ENCODE measurements around the gene JMJD1C. TPM values are rescaled to one million over a fixed set of nuclear protein-coding genes. Genes with fewer than 3 reads are reported as not detected.
"Not testable (repeated sequence)": the region's sequence is repeated elsewhere in the genome, so short reads cannot be mapped to it uniquely, and the experiment has no call there.

JMJD1C gene
- polyA plus RNA-seq, 3 donors: 88.6 to 121 (median 109) TPM

DNA sequence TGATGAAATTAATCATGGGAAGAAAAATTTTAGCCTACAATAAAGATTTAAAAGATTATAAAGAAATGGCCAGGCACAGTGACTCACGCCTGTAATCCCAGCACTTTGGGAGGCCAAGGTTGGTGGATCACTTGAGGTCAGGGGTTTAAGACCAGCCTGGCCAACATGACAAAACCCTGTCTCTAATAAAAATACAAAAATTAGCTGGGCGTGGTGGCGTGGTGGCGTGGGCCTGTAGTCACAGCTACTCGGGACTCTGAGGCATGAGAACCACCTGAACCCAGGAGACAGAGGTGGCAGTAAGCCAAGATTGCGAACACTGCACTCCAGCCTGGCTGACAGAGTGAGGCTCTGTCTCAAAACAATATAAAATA lies 26.5 kb upstream of the JMJD1C start:
- DNase-seq (ENCODE audit: extremely low read depth in 1 of 11, low read depth in 9 of 11, low spot score in 4 of 11): not testable (repeated sequence)

DNA sequence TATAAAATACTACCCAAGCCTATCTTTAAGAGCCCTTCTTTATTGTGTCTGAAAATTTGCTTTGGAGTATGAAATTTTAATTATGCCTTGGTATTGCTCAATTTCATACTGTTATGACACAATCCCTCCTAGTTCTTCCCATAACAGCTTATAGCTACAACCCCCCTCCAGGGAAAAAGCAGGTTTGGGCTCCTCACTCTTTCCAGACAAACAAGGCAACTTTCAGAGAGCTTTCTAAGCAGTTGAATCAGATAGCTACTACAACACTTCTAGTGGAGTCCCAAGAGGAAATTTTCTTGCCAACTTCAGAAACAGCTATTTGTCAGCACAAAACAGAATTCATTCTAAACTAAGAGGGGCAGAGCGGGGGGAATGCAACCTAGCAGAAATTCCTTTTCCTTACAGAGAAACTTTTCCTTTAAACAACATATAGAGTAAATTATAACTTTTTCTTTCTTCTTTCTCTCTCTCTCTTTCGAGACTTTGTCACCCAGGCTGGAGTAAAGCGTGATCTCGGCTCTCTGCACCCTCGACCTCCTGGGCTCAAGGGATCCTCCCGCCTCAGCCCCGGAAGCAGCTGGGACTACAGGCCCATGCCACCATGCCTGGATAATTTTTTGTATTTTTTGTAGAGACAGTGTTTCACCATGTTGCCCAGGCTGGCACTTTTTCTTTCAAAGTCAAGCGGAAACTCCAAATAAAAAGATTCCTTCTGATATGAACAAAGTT lies 26.0 kb upstream of the JMJD1C start:
- DNase-seq (ENCODE audit: extremely low read depth in 1 of 11, low read depth in 9 of 11, low spot score in 4 of 11): peak in 6 of 11 donors; percentile 12 to 41 (median 23)

DNA sequence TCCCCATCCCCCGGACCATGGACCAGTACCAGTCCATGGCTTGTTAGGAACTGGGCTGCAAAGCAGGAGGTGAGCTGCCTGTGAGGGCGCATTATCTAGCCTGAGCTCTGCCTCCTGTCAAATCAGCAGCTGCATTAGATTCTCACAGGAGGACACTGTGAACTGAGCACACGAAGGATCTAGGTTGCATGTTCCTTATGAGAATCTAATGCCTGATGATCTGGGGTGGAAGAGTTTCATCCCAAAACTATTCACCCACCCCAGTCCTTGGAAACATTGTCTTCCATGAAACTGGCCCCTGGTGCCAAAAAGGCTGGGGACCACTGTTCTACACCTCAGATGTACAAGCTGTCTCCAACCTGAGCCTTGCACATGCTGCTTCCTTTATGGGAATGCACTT lies 24.1 kb upstream of the JMJD1C start:
- DNase-seq (ENCODE audit: extremely low read depth in 1 of 11, low read depth in 9 of 11, low spot score in 4 of 11): no peak

DNA sequence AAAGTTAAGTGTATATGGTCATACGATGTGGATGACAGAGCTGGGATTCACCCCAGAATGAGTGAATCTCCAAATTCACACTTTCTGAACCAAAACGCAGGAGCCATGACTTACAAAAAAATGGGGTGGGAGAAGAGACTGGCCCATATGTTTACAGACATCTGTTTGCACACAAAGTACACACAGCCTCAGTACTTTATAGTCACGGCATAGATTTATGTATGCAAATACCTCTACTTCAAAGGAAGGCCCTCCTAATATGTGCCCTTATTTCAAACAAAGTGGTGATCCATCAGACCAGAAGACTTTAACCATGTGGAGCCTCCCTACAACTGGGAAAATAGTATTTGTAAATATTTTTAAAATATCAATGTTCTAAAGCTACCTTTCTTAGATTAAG lies 22.2 kb upstream of the JMJD1C start:
- no peak for DNase-seq (ENCODE audit: extremely low read depth in 1 of 11, low read depth in 9 of 11, low spot score in 4 of 11)

DNA sequence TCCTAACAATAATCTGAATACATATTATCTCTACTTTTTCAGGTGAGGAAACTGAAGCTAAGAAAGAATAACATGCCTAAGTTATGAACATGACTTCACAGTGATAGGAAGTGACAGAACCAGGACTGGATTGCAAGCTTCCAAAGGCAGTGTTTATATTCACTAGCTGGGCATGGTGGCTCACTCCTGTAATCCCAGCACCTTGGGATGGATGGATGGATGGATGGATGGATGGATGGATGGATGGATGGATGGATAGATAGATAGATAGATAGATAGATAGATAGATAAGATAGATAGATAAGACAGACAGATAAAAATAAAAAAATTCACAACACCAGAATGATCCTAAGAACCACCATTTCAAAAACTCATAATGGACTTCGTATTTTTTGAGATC lies 18.2 kb upstream of the JMJD1C start:
- no peak for DNase-seq (ENCODE audit: extremely low read depth in 1 of 11, low read depth in 9 of 11, low spot score in 4 of 11)

DNA sequence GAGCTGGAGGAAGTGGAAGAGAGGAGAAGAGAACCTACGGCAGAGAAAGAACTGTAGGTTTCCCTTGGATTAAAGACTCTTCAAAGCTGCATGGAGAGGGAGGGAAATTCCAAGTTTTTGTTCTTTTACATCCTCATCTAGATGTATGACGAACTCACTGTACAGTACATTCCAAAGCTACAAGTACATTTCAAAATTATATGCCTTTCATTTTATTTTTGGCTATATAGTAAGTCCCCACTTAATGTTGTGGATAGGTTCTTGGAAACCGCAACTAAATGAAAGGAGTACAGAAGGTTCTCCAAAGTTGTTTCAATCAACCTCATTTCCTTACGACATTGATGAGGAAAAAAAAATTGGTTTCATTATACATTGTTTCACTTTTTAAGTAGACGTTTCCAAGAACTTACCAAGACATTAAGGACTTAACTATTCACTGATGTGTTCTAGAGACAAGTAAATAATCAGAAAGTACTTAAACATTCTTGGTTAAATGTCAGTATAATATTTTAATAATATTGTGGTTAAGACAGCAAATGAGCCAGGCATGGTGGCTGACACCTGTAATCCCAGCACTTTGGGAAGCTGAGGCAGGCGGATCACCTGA lies 16.1 kb upstream of the JMJD1C start:
- DNase-seq (ENCODE audit: extremely low read depth in 1 of 11, low read depth in 9 of 11, low spot score in 4 of 11): no peak

DNA sequence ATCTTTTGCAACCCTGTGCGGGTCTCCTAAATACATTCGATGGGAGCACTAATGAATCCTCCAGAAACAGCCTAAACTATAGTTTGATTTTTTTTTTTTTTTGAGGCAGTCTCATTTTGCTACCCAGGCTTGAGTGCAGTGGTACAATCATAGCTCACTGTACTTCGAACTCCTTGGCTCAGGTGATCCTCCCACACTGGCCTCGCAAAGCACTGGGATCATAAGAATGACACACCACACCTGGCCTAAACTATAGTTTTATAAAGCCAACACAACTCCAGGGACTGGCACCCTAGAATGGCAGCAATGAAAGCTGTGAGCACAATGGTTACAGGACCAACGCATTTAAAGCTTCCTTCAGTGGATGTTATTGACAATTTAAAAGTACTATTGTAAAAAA lies 14.5 kb upstream of the JMJD1C start:
- no peak for DNase-seq (ENCODE audit: extremely low read depth in 1 of 11, low read depth in 9 of 11, low spot score in 4 of 11)

DNA sequence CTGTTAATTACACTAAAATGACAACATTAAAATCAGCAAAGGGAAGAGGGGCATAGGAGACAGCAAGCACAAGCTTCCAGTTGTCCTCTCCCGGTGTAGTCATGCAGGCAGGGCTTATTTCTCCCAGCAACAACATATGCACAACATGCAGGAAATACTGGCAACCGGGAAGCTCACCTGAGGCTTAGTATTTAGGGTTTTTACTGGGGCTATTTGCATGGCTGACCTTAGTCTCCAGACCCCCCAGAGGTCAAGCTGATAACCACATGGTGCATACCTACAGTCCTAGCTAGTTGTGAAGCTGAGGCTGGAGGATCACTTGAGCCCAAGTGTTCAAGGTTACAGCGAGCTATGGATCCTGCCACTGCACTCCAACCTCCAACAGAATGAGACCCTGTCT lies 12.8 kb upstream of the JMJD1C start:
- DNase-seq (ENCODE audit: extremely low read depth in 1 of 11, low read depth in 9 of 11, low spot score in 4 of 11): no peak

DNA sequence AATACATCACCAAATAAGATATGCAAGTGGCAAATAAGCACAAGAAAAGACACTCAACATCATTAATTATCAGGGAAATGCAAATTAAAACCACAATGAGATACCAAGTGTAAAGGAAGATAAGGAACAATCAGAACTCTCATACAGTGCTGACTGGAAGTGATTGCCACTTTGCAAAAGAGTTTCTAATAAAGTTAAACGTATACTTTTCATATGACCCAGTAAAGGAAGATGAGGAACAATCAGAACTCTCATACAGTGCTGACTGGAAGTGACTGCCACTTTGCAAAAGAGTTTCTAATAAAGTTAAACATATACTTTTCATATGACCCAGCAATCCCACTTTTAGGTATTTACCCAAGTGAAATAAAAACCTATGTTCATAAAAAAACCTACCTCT lies 12.2 kb upstream of the JMJD1C start:
- DNase-seq (ENCODE audit: extremely low read depth in 1 of 11, low read depth in 9 of 11, low spot score in 4 of 11): no peak

DNA sequence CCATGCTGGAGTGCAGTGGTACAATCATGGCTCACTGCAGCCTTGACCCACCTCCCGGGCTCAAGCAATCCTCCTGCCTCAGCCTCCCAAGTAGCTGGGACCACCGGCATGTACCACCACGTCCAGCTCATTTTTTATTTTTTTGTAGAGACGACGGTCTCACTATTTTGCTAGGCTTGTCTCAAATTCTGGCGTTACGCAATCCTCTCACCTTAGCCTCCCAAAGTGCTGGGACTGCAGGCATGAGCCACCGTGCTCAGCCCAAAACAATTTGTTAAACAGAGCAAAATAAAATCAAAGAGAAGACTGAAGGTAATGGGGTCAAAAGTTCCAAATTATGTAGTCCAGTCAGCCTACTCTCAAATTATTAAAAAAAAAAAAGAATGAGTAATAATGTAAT lies 8.7 kb upstream of the JMJD1C start:
- DNase-seq (ENCODE audit: extremely low read depth in 1 of 11, low read depth in 9 of 11, low spot score in 4 of 11): no peak

DNA sequence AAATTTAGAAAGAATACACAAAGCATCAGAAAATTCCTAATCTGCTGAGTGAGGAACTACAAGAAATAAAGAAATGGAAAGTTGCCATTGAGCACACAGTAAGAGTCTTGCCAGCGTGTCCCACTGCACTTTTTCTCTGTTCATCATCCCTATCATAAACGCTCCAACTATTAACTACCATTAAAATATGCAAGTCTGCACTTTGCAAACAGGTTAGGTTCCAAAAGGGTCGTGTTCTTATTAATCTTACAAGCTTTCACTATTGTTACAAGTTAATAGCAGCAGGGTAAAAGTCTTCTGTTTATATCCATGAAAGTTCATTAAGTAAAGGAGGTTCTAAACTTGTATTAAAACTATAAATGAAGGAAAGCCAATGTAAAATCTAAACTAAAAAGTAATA lies 5.2 kb upstream of the JMJD1C start:
- no peak for DNase-seq (ENCODE audit: extremely low read depth in 1 of 11, low read depth in 9 of 11, low spot score in 4 of 11)

DNA sequence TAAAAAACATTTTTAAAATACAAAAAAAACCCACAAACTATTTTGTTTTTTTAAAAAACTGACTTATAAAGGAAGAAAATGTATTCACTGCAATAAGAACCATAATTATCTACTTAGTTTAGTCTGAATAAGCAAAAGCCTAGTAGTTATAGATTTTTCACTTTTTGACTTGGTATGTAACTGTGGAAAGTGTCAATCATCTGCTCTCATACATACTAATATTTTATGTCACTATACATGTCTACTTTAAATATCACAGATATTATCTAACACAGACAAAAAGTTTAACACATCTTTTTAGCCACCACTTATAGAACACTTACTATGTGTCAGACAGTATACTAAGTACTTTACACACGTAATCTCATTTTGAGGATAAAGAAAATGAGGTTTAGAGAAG lies 3.2 kb upstream of the JMJD1C start:
- DNase-seq (ENCODE audit: extremely low read depth in 1 of 11, low read depth in 9 of 11, low spot score in 4 of 11): no peak

DNA sequence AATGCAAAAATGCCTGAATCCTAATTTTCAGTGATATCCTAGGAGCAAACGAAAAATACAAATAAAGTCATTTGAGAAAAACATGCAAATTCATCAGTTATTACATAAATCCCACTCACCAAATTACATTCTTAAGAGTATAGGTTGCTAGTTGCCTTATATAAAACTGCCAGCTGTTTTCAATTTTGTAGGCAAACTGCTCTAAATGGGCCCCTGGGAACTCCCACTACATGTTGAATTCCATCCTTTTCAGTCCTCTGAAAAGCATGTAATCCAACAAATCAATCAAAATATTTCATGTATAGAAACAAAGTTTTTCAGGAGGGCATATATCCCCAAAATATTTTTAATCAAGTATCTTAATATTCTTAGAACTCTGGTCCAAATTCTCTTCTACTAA lies 2.1 kb upstream of the JMJD1C start:
- no peak for DNase-seq (ENCODE audit: extremely low read depth in 1 of 11, low read depth in 9 of 11, low spot score in 4 of 11)

DNA sequence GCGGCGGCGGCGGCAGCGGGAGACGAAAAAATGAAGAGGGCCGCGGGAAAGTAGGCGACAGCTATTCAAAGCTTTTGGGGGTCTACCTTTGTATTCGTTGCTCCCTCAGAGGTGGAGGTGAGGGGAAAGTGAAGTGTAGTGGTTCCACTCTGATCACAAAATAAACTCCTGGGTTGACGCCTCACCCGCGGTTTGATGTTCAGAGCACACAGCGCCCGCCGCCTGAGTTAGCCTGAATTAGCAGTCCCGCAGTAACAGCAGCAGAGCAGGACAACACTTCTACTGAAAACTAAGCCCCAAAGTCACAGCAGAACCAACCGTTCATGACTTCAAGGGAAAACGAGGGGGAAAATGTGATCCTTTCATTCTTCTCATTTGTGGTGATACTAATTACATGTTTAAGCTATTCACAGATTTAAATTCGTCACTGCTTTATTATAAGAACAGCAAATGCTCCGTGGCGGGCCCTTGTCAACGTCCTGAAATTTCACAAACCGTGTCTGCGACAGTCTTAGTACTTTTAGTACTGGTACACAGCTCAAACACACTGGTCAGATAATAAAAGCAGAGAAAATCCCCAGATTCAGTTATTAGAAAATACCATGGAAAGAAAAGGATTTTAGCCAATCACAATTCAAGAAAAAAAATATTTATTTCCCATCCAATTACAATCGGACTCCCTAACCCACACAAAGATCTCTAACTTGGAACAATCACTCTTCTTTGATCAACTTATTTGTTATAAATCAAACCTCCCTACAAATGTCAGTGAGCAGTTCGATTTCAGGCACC lies 563 bp upstream of the JMJD1C start:
- peak; percentile 9 to 63 (median 39) for DNase-seq (ENCODE audit: extremely low read depth in 1 of 11, low read depth in 9 of 11, low spot score in 4 of 11)

DNA sequence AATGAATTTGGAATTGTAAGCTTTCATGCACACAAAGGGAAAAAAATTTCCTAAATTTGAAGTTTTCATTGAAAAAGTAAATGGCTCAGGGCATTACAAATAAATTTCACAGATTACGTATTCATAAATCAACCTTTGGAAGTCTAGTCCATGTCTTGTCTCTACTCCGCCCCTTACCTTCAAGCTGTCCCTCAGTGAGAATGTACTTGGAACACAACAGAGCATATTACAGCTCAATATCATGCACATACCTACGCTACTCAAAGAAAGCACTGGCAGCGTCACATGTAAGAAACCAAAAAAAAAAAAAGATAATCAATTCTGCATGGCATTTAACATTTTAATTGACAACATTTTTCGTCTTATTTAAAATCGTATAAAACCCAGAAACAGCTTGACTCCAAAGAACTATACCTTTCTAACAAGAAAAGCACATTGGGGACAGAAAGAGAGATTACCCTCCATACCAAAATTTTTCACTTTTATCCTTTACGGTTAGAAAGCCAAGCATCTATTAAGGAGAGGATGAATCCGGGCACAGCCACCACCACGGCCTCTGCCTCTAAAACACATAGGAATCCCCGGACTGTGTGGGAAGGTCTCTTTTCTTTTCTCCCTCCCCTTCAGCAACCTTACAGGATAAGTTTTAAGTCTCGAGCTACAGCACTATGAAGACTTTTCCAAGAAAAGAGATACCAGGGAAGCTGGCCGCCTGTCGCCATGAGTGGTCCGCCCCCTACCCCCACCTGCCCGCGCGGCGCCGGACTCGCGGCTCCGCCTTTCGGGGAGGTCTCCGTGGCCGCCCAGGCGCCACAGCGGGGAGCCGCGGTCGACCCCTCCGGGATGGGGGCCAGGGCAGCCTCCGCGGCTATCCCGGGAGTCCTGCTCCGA lies 1.1 kb downstream of the JMJD1C start:
- peak in 6 of 11 donors; percentile 30 to 66 (median 50) for DNase-seq (ENCODE audit: extremely low read depth in 1 of 11, low read depth in 9 of 11, low spot score in 4 of 11)

DNA sequence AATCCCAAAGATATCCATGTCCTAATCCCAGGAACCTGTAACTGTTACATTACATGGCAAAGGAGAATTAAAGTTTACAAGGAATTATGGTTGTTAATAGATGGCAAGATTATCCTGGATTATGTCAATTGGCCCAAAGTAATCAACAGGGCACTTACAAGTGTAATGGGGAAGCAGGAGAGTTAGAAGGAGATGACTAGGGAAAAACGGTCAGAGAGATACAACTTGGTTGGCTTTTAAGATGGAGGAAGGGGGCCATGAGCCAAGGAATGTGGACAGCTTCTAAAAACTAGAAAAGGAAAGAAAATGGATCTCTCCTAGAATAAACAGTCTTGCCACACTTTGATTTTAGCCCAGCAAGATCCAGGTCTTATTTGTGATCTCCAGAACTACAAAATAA lies 3.3 kb downstream of the JMJD1C start:
- DNase-seq (ENCODE audit: extremely low read depth in 1 of 11, low read depth in 9 of 11, low spot score in 4 of 11): no peak

DNA sequence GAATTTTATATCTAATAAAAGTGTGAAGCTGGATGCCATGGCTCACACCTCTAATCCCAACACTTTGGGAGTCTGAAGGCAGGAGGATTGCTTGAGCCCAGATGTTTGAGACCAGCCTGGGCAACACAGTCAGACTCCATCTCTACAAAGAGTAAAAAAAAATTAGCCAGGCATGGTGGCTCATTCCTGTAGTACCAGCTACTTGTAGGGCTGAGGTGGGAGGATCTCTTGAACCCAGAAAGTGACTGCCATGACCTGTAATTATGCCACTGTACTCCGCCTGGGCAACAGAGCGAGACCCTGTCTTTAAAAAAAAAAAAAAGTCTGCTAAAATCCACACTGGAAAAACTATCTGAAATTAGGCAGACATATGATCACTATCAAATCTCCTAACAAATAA lies 7.6 kb downstream of the JMJD1C start:
- no peak for DNase-seq (ENCODE audit: extremely low read depth in 1 of 11, low read depth in 9 of 11, low spot score in 4 of 11)

DNA sequence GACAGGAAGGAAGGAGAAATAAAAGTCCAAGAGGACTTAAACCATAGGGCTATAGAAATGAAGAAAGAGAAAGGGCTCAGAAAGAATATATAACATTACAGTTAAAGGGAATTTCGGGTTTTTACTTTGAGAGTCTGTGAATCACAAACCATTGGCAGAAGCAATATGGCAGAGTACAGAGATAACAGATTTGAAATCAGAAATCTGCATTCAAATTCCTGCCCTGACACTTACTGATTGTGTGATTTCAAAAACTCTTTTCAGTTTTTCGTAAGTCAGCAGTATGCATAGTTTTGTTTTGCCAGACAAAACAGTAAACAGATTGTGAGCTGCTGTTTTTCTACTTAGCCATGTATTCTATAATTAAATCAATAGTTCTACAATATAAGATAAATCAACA lies 8.2 kb downstream of the JMJD1C start:
- DNase-seq (ENCODE audit: extremely low read depth in 1 of 11, low read depth in 9 of 11, low spot score in 4 of 11): no peak

DNA sequence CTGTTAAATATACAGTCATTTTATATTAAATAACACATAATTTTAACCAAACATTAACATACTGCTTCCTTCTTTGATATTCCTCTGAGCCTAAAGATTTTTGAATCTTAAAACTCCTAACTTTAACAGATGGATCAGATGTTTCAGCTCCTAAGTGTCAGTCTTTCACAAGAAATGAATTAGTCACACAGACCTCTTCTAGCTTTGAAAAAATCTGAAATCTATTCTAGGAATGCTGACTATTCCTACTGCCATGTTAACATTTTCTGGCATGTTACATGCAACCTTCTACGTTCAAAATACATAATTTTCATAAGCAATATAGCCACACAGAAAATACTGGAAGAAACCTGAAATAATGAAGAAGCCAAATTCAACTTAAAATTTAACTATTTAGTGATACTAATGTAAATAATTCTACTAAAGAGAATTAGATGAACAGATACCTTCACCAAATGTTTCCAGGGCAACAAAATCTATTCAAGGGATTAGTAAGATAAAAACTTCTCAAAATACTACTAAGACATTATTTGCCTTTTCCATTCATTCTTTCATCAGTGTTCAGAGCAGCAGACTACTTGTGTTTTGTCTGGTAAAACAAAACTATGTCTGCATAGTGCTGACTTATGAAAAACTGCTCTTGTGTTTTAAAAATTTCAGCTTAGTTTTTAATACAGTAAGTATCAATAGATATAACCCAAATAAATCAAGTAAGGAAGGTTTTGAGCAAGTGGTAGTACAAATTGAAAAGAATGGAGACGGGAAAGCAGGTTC lies 9.2 kb downstream of the JMJD1C start:
- no peak for DNase-seq (ENCODE audit: extremely low read depth in 1 of 11, low read depth in 9 of 11, low spot score in 4 of 11)

All from renal cortex interstitium (tissue), 11 donors.